Bronchial epithelial cell (primary cell): Measurements from ENCODE around the gene DYRK1B. TPM values are rescaled to one million over a fixed set of nuclear protein-coding genes. Genes with fewer than 3 reads are reported as not detected.

Source experiments
- DNase-seq: peaks from one replicate; pipeline ENCODE4 v3.0.0-alpha.2; 2010; ENCODE audit warnings: low read depth
- FAIRE-seq: peaks from 2 replicates; lab custom pipeline; 2011; peaks lifted over from hg19 to GRCh38; lab: Jason Lieb, UNC
- H3K27me3 ChIP-seq: 2 replicates; pipeline ENCODE4 v1.5.1; 2011; ENCODE audit warnings: low read length; ENCODE audit not compliant: control insufficient read depth, insufficient read depth
- H3K36me3 ChIP-seq: 2 replicates; pipeline ENCODE4 v1.5.1; 2011; ENCODE audit warnings: low read length; ENCODE audit not compliant: control insufficient read depth, insufficient read depth
- H3K4me3 ChIP-seq: 2 replicates; pipeline ENCODE4 v1.5.1; 2011; ENCODE audit warnings: mild to moderate bottlenecking, low read depth, low read length, control low read depth
- total RNA-seq: library from RNA; depleted of rRNA; stranded (reverse); fragments of >200 nt; gene quantifications from 2 replicates; pipeline ENCODE4 v1.2.1, GENCODE V29; 2014
- TF ChIP-seq, protein P1 (sequence below): IDR thresholded peaks from 2 replicates; pipeline ENCODE4 v1.5.1; 2011; ENCODE audit warnings: mild to moderate bottlenecking, moderate library complexity, low read length, control low read depth, inconsistent platforms; ENCODE audit not compliant: insufficient read depth, severe bottlenecking

The DYRK1B gene
- total RNA-seq, 1 donor from 2014 or later = 3.2 TPM

- FAIRE-seq = no peak
- no peak for DNase-seq
- H3K27me3 ChIP-seq = no peaks in the 10 kb centered on the region
These were observed 40.4 kb upstream of the DYRK1B start for GRCh38 chr19:39874404-39874803.

DNA sequence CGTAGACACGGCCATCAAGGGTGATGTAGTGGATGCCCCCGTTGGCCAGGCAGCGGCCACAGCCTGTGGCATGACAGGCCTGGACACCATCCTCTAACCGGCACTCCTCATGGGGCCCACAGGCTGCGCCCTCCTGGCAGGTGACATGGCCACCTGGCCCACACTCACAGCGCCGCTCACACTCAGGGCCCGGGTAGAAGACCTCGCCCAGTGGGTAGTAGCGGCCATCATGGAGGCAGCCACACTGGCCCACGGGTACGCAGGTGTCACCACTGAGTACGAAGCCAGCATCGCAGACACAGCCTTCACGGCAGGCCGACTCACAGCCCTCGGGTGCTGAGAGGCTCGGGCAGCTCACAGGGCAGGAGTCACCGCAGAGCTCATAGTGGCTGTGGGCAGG is 39.4 kb upstream of the DYRK1B start:
- H3K27me3 ChIP-seq = no peaks in the 10 kb centered on the region
- no peak overlapping the region for H3K4me3 ChIP-seq
- FAIRE-seq (no peak), DNase-seq (no peak)
- H3K36me3 ChIP-seq = no peaks in the 10 kb centered on the region
- TF ChIP-seq, protein P1, sequence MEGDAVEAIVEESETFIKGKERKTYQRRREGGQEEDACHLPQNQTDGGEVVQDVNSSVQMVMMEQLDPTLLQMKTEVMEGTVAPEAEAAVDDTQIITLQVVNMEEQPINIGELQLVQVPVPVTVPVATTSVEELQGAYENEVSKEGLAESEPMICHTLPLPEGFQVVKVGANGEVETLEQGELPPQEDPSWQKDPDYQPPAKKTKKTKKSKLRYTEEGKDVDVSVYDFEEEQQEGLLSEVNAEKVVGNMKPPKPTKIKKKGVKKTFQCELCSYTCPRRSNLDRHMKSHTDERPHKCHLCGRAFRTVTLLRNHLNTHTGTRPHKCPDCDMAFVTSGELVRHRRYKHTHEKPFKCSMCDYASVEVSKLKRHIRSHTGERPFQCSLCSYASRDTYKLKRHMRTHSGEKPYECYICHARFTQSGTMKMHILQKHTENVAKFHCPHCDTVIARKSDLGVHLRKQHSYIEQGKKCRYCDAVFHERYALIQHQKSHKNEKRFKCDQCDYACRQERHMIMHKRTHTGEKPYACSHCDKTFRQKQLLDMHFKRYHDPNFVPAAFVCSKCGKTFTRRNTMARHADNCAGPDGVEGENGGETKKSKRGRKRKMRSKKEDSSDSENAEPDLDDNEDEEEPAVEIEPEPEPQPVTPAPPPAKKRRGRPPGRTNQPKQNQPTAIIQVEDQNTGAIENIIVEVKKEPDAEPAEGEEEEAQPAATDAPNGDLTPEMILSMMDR = no peak

More at GRCh38 chr19:39874404-39874803, 40.4 kb upstream of the DYRK1B start:
- no peaks in the 10 kb centered on the region for H3K36me3 ChIP-seq
- no peak overlapping the region for H3K4me3 ChIP-seq
- TF ChIP-seq, protein P1 = no peak

DNA sequence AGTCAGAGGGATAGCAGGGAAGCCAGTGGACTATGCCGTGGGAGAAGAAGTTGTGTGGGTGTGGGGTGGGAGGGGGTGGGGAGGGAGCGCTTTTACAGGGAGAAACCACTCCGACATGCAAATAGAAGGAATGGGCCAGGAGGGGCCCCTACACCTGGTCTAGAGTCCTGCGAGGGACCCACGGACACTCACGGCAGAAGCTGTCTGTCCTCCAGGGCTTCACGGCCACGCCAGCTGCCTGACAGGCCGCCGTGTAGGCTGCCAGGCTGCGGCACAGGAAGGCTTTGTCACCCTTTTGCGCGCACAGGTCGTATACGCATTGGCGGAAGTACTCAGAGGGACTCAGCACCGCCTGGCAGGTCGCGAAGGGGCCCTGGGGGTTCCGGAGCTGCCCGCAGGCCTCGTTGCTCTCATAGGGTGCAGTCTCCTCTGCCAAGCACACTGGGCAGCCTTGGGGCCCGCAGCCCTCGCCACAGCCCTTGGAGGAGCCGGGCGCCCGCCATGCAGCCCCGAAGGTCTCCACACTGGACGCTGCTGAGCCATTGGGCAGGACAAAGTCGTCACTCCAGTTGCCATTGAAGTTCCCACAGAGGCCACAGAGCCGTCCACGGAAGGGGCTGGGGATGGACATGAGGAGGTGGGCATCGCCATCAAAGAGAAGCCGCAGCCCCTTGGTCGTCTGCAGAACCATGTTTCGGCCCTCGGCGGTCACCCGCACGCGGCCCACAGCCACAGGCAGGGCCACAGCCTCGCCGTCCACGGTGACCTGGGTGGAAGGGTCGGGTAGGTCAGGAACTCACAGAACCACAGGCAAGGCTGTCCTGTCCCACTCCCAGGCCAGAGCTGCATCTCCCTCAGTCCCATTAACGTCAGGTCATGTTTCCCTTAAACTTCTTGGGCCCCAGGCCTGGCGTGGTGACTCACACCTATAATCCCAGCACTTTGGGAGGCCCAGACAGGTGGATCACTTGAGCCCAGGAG is 38.2 kb upstream of the DYRK1B start:
- Histone ChIP-seq H3K27me3 (no peaks in the 10 kb centered on the region), H3K4me3 (no peak overlapping the region), H3K36me3 (no peaks in the 10 kb centered on the region)
- DNase-seq (no peak), FAIRE-seq (no peak)
- TF ChIP-seq, protein P1 = no peak

- FAIRE-seq = no peak
- H3K36me3 ChIP-seq = no peaks in the 10 kb centered on the region
These were observed 37.4 kb upstream of the DYRK1B start for GRCh38 chr19:39871362-39871761.

GRCh38 chr19:39870171-39870971 is 36.4 kb upstream of the DYRK1B start:
- DNase-seq (no peak), FAIRE-seq (no peak)
- Histone ChIP-seq H3K27me3 (no peaks in the 10 kb centered on the region), H3K36me3 (no peaks in the 10 kb centered on the region), H3K4me3 (no peak overlapping the region)
- TF ChIP-seq, protein P1 = no peak

More at GRCh38 chr19:39871362-39871761, 37.4 kb upstream of the DYRK1B start:
- TF ChIP-seq, protein P1 = no peak
- DNase-seq = no peak
- Histone ChIP-seq H3K4me3 (no peak overlapping the region), H3K27me3 (no peaks in the 10 kb centered on the region)
